ENCODE data around the gene PDHA1.

Gene PDHA1

GRCh38 chrX:19349264-19349663 lies 5.5 kb downstream of the PDHA1 start:
- Histone ChIP-seq H3K9me3 (ENCODE audit: severe bottlenecking) (no peaks in the 10 kb centered on the region), H3K27me3 (ENCODE audit: insufficient read depth, low read depth, severe bottlenecking) (peaks cover 18% of the 10 kb centered on the region), H3K36me3 (peaks cover 27% of the 10 kb centered on the region), H3K4me3 (ENCODE audit: low read depth, low read length) (no peak overlapping the region), H3K27ac (no peak overlapping the region)
- no peak for DNase-seq
- no peak for TF ChIP-seq CTCF (IDR thresholded peaks at IDR 0.05; ENCODE audit: low read depth, low read length)

- Histone ChIP-seq H3K27me3 (ENCODE audit: insufficient read depth, low read depth, severe bottlenecking) (peaks cover 18% of the 10 kb centered on the region), H3K36me3 (peaks cover 38% of the 10 kb centered on the region), H3K9me3 (ENCODE audit: severe bottlenecking) (no peaks in the 10 kb centered on the region), H3K27ac (no peak overlapping the region), H3K4me3 (ENCODE audit: low read depth, low read length) (no peak overlapping the region)
- no peak for TF ChIP-seq CTCF (IDR thresholded peaks at IDR 0.05; ENCODE audit: low read depth, low read length)
- DNase-seq, result no peak
Observed at GRCh38 chrX:19350941-19351384, 7.2 kb downstream of the PDHA1 start.

GRCh38 chrX:19354625-19355024 lies 10.9 kb downstream of the PDHA1 start:
- no peak for TF ChIP-seq CTCF (IDR thresholded peaks at IDR 0.05; ENCODE audit: low read depth, low read length)
- Histone ChIP-seq H3K27me3 (ENCODE audit: insufficient read depth, low read depth, severe bottlenecking) (peaks cover 18% of the 10 kb centered on the region), H3K4me3 (ENCODE audit: low read depth, low read length) (no peak overlapping the region), H3K36me3 (peaks cover 48% of the 10 kb centered on the region), H3K9me3 (ENCODE audit: severe bottlenecking) (no peaks in the 10 kb centered on the region), H3K27ac (no peak overlapping the region)
- DNase-seq, result no peak

GRCh38 chrX:19358521-19358920 lies 14.8 kb downstream of the PDHA1 start:
- Histone ChIP-seq H3K9me3 (ENCODE audit: severe bottlenecking) (no peaks in the 10 kb centered on the region), H3K27me3 (ENCODE audit: insufficient read depth, low read depth, severe bottlenecking) (peaks cover 31% of the 10 kb centered on the region), H3K36me3 (peaks cover 31% of the 10 kb centered on the region), H3K4me3 (ENCODE audit: low read depth, low read length) (no peak overlapping the region), H3K27ac (no peak overlapping the region)
- TF ChIP-seq CTCF (IDR thresholded peaks at IDR 0.05; ENCODE audit: low read depth, low read length), result no peak
- no peak for DNase-seq

GRCh38 chrX:19360903-19361302 lies 17.2 kb downstream of the PDHA1 start:
- peaks cover 26% of the 10 kb centered on the region for H3K27me3 ChIP-seq (ENCODE audit: insufficient read depth, low read depth, severe bottlenecking)
- peaks cover 21% of the 10 kb centered on the region for H3K36me3 ChIP-seq
- H3K9me3 ChIP-seq (ENCODE audit: severe bottlenecking), result no peaks in the 10 kb centered on the region
- no peak overlapping the region for H3K4me3 ChIP-seq (ENCODE audit: low read depth, low read length)
- H3K27ac ChIP-seq, result no peak overlapping the region
- DNase-seq, result no peak
- TF ChIP-seq CTCF (IDR thresholded peaks at IDR 0.05; ENCODE audit: low read depth, low read length), result no peak

- Histone ChIP-seq H3K4me3 (ENCODE audit: low read depth, low read length) (no peak overlapping the region), H3K27ac (no peak overlapping the region), H3K36me3 (peaks cover 15% of the 10 kb centered on the region; the same call in 1 of the 2 replicates), H3K9me3 (ENCODE audit: severe bottlenecking) (no peaks in the 10 kb centered on the region), H3K27me3 (ENCODE audit: insufficient read depth, low read depth, severe bottlenecking) (peaks cover 23% of the 10 kb centered on the region)
- no peak for DNase-seq
- no peak for TF ChIP-seq CTCF (IDR thresholded peaks at IDR 0.05; ENCODE audit: low read depth, low read length)
Observed at GRCh38 chrX:19361701-19362100, 18.0 kb downstream of the PDHA1 start.

Measured in WERI-Rb-1 (cell line).